Fibroblast of lung (primary cell): Measurements from ENCODE around the gene ATP5MK.

Source experiments
- EZH2 ChIP-seq: IDR thresholded peaks from 2 replicates; pipeline ENCODE4 v1.5.1; 2012; ENCODE audit warnings: low read length, control low read depth, mild to moderate bottlenecking; ENCODE audit errors: missing control alignments
- TF ChIP-seq, protein P1 (sequence below), 2 donors: IDR thresholded peaks in 1 of 2; conservative IDR thresholded peaks in 1 of 2; 1 replicate in 1 of 2; 2 replicates in 1 of 2; pipeline ENCODE4 v1.5.1; 2011 to 2012; ENCODE audit warnings: low read length in 2 of 2, control low read depth in 1 of 2, inconsistent platforms in 1 of 2, low read depth in 1 of 2, mild to moderate bottlenecking in 1 of 2

DNA sequence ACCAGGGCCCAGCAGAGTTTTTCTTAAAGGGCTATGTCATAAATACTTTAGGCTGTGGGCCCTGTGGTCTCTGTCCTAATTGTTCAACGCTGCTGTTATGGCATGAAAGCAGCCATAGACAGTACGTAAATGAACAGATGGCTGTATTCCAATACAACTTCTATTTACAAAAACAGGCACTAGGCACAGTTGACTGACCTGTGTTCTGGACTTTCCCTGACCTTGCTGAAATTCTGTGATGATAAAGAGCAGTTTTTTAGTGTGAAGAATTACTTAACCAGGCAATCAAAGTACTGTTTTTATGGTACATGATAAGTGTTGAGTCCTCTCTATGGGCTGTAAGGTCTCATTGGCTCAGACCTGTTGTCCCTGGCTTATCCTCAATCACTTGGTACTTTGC, 17.3 kb upstream of the ATP5MK start:
- TF ChIP-seq, protein P1, sequence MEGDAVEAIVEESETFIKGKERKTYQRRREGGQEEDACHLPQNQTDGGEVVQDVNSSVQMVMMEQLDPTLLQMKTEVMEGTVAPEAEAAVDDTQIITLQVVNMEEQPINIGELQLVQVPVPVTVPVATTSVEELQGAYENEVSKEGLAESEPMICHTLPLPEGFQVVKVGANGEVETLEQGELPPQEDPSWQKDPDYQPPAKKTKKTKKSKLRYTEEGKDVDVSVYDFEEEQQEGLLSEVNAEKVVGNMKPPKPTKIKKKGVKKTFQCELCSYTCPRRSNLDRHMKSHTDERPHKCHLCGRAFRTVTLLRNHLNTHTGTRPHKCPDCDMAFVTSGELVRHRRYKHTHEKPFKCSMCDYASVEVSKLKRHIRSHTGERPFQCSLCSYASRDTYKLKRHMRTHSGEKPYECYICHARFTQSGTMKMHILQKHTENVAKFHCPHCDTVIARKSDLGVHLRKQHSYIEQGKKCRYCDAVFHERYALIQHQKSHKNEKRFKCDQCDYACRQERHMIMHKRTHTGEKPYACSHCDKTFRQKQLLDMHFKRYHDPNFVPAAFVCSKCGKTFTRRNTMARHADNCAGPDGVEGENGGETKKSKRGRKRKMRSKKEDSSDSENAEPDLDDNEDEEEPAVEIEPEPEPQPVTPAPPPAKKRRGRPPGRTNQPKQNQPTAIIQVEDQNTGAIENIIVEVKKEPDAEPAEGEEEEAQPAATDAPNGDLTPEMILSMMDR (conservative IDR thresholded peaks at IDR 0.05 in 1 of 2, IDR thresholded peaks at IDR 0.05 in 1 of 2; ENCODE audit: low read depth in 1 of 2, low read length in 2 of 2): no peak
- no peak for TF ChIP-seq EZH2
